OCI-LY3 (cell line): ENCODE results near the gene ASPG.

ENCODE experiments used
- H2AFZ ChIP-seq: fragments of 200-600, 300-600 bp; shearing (Covaris generic); 2 replicates; pipeline ENCODE4 v1.6.0; 2014; ENCODE audit warnings: antibody characterized with exemption, low read depth, low read length
- H3K27ac ChIP-seq: fragments of 200-600, 300-600 bp; sonication (generic); 2 replicates; pipeline ENCODE4 v1.5.1; 2014; ENCODE audit warnings: mild to moderate bottlenecking, low read length, moderate library complexity, mixed read lengths
- H3K27me3 ChIP-seq: fragments of 200-600, 300-600 bp; sonication (generic); 2 replicates; pipeline ENCODE4 v1.6.1; 2014; ENCODE audit warnings: low read depth, low read length, mixed read lengths
- H3K36me3 ChIP-seq: fragments of 200-600, 300-600 bp; sonication (generic); replicated peaks from 2 replicates; pipeline ENCODE3; 2014; ENCODE audit warnings: low read depth, low read length, mixed read lengths
- H3K4me1 ChIP-seq: fragments of 300-600, 200-600 bp; sonication (generic); 2 replicates; pipeline ENCODE4 v1.6.1; 2014; ENCODE audit warnings: low read length, mixed read lengths
- H3K4me2 ChIP-seq: fragments of 200-600, 300-600 bp; sonication (generic); 2 replicates; pipeline ENCODE4 v1.6.1; 2014; ENCODE audit warnings: low read length, mixed read lengths
- H3K4me3 ChIP-seq: fragments of 300-600, 200-600 bp; sonication (generic); 2 replicates; pipeline ENCODE4 v1.5.1; 2014; ENCODE audit warnings: antibody characterized with exemption, mild to moderate bottlenecking, low read length, moderate library complexity
- H3K79me2 ChIP-seq: fragments of 300-600, 200-600 bp; shearing (Covaris generic); 2 replicates; pipeline ENCODE4 v1.6.1; 2014; ENCODE audit warnings: mild to moderate bottlenecking, low read length, mixed read lengths
- H3K9ac ChIP-seq: fragments of 300-600, 200-600 bp; shearing (Covaris generic); 2 replicates; pipeline ENCODE4 v1.6.0; 2014; ENCODE audit warnings: mild to moderate bottlenecking, low read length, moderate library complexity
- H3K9me3 ChIP-seq: fragments of 200-600, 300-600 bp; shearing (Covaris generic); 2 replicates; pipeline ENCODE4 v1.6.1; 2014; ENCODE audit warnings: low read length, mixed read lengths; ENCODE audit not compliant: insufficient read depth
- H4K20me1 ChIP-seq: fragments of 200-600, 300-600 bp; sonication (generic); 2 replicates; pipeline ENCODE4 v1.6.1; 2016; ENCODE audit warnings: low read length, mixed read lengths; ENCODE audit not compliant: insufficient read depth
- CTCF ChIP-seq: fragments of 200-600, 300-600 bp; sonication (generic); IDR thresholded peaks from 2 replicates; pipeline ENCODE4 v1.5.1; 2014; ENCODE audit warnings: antibody characterized with exemption, low read length, low read depth
- EZH2phosphoT487 ChIP-seq: fragments of 200-600 bp; shearing (Covaris generic); IDR thresholded peaks from 2 replicates; pipeline ENCODE4 v1.6.1; 2018; ENCODE audit warnings: antibody characterized with exemption, mixed run types, low read depth

Gene ASPG

GRCh38 chr14:104066719-104067295 is 18.7 kb upstream of the ASPG start:
- Histone ChIP-seq H3K9me3 (no peaks in the 10 kb centered on the region), H3K4me2 (no peak overlapping the region), H4K20me1 (no peaks in the 10 kb centered on the region), H3K9ac (no peak overlapping the region), H3K4me1 (no peaks in the 10 kb centered on the region), H3K36me3 (no peaks in the 10 kb centered on the region), H2AFZ (no peak overlapping the region), H3K27ac (no peak overlapping the region), H3K4me3 (no peak overlapping the region), H3K79me2 (no peaks in the 10 kb centered on the region), H3K27me3 (no peaks in the 10 kb centered on the region)
- no peak for TF ChIP-seq EZH2phosphoT487
- no peak for TF ChIP-seq CTCF

- Histone ChIP-seq H3K27me3 (no peaks in the 10 kb centered on the region), H3K36me3 (no peaks in the 10 kb centered on the region), H3K4me3 (no peak overlapping the region), H3K9me3 (no peaks in the 10 kb centered on the region), H3K79me2 (no peaks in the 10 kb centered on the region), H2AFZ (no peak overlapping the region), H3K4me1 (no peaks in the 10 kb centered on the region), H3K27ac (no peak overlapping the region), H3K4me2 (no peak overlapping the region), H3K9ac (no peak overlapping the region), H4K20me1 (no peaks in the 10 kb centered on the region)
- no peak for TF ChIP-seq EZH2phosphoT487
- TF ChIP-seq CTCF, result no peak
Measured at GRCh38 chr14:104069541-104069940, 16.0 kb upstream of the ASPG start.

GRCh38 chr14:104072586-104072985 is 12.9 kb upstream of the ASPG start:
- H3K27me3 ChIP-seq, result no peaks in the 10 kb centered on the region
- H3K4me3 ChIP-seq, result no peak overlapping the region
- H3K27ac ChIP-seq, result no peak overlapping the region
- no peaks in the 10 kb centered on the region for H3K4me1 ChIP-seq
- H3K36me3 ChIP-seq, result no peaks in the 10 kb centered on the region
- H3K79me2 ChIP-seq, result no peaks in the 10 kb centered on the region
- no peaks in the 10 kb centered on the region for H4K20me1 ChIP-seq
- no peak for TF ChIP-seq EZH2phosphoT487
- TF ChIP-seq CTCF, result no peak
- H3K9ac ChIP-seq, result no peak overlapping the region
- no peak overlapping the region for H2AFZ ChIP-seq
- no peak overlapping the region for H3K4me2 ChIP-seq
- no peaks in the 10 kb centered on the region for H3K9me3 ChIP-seq

GRCh38 chr14:104073764-104074163 is 11.7 kb upstream of the ASPG start:
- H3K36me3 ChIP-seq, result no peaks in the 10 kb centered on the region
- H3K9me3 ChIP-seq, result no peaks in the 10 kb centered on the region
- H2AFZ ChIP-seq, result no peak overlapping the region
- no peaks in the 10 kb centered on the region for H4K20me1 ChIP-seq
- H3K4me2 ChIP-seq, result no peak overlapping the region
- H3K4me3 ChIP-seq, result no peak overlapping the region
- H3K9ac ChIP-seq, result no peak overlapping the region
- H3K27ac ChIP-seq, result no peak overlapping the region
- peaks cover 4% of the 10 kb centered on the region; the same call in 1 of the 2 replicates for H3K4me1 ChIP-seq
- H3K79me2 ChIP-seq, result no peaks in the 10 kb centered on the region
- TF ChIP-seq CTCF (no peak), EZH2phosphoT487 (no peak)
- no peaks in the 10 kb centered on the region for H3K27me3 ChIP-seq
